HK-2 (cell line): Measurements from ENCODE around the gene RAB31.
A peak's percentile ranks its signal among the peaks of the same experiment; 100 is the strongest.

Experiments
- DNase-seq: peaks from one replicate; pipeline ENCODE4 v3.0.0-alpha.2; 2018; ENCODE audit not compliant: unreplicated experiment

RAB31 gene

GRCh38 chr18:9818423-9818734, 110.3 kb downstream of the RAB31 start:
- no peak for DNase-seq

DNA sequence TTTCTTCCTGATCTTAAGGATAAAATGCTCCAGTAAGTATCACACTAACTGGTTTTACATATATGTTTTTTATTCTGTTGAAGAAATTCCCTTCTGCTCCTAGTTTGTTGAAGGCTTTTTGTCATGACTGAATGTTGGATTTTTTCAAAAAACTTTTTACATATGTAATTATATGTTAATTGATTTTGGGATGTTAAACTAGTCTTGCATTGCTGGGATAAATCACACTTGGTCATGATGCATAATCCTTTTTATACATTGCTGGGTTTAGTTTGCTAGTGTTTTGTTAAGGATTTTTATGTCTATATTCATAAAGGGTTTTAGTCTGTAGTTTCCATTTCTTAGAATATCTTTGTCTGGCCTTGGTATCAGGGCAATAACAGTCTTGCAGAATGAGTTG, 112.0 kb downstream of the RAB31 start:
- no peak for DNase-seq

- DNase-seq: no peak
Measured at GRCh38 chr18:9820719-9821118, 112.6 kb downstream of the RAB31 start.

GRCh38 chr18:9822587-9823185, 114.6 kb downstream of the RAB31 start:
- DNase-seq: no peak

- DNase-seq: no peak
Measured at GRCh38 chr18:9823805-9824473, 115.8 kb downstream of the RAB31 start.

GRCh38 chr18:9824474-9824832, 116.4 kb downstream of the RAB31 start:
- DNase-seq: no peak

DNA sequence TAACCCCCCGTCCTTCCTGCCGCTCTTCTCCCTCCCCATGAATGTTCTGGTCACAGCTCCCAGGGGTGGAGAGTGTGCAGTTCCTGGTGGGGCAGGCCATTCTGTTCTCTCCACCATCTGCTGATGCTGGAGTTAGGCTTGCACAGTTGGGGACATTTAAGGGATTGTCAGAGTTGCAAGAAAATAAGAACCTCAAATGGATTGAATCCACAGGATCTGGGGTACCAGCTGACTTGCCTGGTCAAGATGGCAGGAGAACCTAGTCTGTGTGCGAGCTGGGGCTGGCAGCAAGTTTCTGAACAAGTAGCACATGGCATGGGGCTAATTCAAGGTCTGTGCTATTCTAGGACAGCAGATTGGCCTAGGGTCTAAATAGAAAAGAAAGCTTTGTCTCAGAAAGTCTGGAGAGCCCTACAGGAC, 116.9 kb downstream of the RAB31 start:
- no peak for DNase-seq

DNA sequence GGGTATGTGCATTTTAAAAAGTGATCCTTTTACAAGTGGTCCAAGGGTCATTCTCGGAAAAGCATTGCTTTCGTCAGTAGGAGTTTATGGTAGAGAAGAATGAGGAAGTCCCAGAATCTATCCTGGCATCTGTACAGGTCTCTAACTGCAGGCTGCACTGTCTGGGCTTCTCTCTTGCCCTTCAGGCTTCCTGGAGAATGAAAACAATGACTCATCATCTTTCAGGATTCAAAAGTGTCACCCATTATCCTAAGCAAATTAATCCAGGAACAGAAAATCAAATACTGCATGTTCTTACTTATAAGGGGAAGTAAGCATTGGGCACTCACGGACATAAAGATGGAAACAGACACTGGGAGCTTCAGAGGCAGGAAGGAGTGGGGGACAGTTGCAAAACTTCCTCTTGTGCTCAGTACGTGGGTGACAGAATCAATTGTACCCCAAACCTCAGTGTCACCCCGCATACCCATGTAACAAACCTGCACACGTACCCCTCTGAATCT, 117.5 kb downstream of the RAB31 start:
- DNase-seq: peak; percentile 18

DNA sequence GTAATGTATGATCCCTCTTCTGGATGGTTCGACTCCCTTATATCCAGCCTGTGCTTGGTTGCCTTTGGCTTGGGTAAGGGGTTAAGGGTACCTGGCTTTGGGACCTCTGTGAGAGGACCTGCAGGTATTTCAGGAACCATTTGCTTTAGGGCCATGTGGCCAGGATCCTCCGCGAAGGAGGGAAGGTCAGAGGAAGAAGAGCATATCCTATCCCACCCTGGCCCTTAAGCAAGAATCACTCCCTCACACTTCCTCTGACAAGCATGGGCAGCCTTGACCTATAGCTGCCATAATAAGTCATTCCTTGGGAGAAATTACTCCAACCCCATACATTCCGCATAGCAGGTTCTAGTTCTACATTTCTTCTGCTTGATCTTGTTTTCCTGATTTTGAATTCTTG, 118.6 kb downstream of the RAB31 start:
- DNase-seq: no peak

DNA sequence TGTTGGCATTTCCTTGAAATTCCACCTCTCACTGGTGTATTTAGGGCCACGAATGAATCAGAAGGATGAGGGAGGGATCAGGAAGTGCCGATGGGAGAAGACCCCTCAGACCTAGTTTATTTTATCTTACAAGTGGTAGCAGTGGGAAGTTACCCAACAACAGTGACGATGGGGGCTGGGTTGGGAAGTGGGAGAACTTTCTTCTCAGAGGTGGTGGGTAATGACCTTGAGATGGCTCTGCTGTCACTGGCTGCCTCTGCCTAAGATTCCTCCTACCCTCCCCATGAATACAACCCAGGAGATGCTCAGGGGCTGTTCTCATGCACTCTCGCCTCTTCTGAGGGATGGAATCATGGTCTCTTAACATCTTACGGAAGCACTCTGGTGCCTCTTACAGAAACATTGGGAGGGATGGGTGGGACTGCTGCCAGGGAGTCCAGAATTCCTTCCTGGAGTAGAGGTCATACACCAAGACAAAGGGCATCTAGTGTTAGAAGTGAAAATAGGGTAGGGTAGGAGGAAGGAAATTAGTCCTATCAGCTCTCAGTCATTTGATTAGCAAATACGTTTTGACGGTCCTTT, 119.2 kb downstream of the RAB31 start:
- no peak for DNase-seq

DNA sequence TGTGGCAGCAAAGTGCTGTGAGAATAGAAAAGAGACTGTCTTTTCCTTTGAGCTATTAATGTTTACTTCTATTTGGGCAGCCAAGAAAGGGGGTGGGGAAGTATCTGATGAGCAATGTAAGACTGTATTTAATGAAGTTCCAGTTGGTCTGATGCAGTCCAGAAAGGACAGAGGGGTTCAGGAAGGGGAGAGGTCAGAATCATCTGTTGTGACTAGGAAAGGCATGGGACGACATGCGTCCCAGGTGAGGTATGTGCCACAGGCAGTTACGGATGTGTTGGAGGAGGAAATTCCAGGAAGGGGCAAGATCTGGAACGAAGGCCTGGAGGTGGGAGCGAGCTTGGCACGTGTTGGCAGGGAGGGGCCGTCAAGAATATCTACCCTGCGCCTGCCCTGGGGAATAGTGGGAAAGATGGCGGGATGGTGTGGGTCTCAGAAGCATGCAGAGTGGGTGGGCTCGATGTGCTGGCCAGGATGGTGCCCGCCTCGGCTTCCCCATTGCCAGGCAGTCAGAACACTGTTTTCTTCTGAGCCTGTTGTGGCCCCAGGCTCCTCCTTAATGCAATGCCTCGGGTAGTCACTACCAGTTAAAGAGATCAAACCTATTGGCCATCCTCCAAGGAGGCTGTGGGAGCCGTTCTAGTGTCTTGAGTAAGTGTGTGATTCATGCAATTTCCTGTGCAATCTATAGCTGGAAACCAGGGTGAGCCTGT, 119.8 kb downstream of the RAB31 start:
- peak; percentile 64 for DNase-seq

GRCh38 chr18:9828506-9829396, 120.7 kb downstream of the RAB31 start:
- DNase-seq: no peak

DNA sequence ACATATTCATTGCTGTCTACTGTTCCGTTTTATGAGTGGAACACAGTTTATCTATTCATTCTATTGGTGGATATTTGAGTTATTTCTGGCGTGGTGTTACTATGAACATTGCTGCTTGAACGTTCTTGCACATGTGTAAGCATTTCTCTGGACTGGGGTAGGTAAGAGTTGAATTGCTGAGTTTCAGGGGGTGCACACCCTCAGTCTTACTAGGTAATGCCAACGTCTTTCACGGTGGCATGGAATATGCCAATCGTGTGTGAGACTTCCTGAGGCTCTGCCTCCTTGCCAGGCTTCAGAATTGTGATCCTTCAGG, 121.3 kb downstream of the RAB31 start:
- no peak for DNase-seq

- DNase-seq: no peak
Measured at GRCh38 chr18:9831036-9831722, 123.1 kb downstream of the RAB31 start.

GRCh38 chr18:9831723-9832199, 123.7 kb downstream of the RAB31 start:
- DNase-seq: no peak

- DNase-seq: no peak
Measured at GRCh38 chr18:9832871-9833270, 124.8 kb downstream of the RAB31 start.

DNA sequence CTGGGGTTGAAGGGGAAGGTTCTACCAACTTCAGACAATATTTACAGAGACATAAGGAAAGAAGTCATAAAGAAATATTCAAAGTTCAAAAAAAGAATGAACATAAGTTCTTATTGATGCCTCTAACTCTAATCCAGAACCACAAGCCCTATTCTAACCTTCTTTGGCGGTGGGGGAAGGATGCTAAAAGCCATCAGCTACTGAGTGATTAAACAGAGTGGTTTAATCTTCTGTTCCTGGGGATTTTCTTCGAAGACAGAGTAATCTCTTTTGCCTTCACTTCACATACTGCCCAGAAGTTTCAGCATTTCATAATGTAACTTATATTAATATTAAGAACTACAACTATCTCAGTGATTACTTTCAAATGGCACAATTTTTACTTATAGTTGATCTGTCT, 126.5 kb downstream of the RAB31 start:
- no peak for DNase-seq

- no peak for DNase-seq
Measured at GRCh38 chr18:9835113-9835755, 127.1 kb downstream of the RAB31 start.

GRCh38 chr18:9835825-9836224, 127.7 kb downstream of the RAB31 start:
- no peak for DNase-seq

GRCh38 chr18:9838144-9838877, 130.2 kb downstream of the RAB31 start:
- no peak for DNase-seq
